SW480 (cell line): ENCODE data around the gene ZNF467.

Experiments
- DNase-seq: peaks from one replicate; pipeline ENCODE4 v3.0.0-alpha.2; 2016; ENCODE audit warnings: low spot score

ZNF467 gene

DNA sequence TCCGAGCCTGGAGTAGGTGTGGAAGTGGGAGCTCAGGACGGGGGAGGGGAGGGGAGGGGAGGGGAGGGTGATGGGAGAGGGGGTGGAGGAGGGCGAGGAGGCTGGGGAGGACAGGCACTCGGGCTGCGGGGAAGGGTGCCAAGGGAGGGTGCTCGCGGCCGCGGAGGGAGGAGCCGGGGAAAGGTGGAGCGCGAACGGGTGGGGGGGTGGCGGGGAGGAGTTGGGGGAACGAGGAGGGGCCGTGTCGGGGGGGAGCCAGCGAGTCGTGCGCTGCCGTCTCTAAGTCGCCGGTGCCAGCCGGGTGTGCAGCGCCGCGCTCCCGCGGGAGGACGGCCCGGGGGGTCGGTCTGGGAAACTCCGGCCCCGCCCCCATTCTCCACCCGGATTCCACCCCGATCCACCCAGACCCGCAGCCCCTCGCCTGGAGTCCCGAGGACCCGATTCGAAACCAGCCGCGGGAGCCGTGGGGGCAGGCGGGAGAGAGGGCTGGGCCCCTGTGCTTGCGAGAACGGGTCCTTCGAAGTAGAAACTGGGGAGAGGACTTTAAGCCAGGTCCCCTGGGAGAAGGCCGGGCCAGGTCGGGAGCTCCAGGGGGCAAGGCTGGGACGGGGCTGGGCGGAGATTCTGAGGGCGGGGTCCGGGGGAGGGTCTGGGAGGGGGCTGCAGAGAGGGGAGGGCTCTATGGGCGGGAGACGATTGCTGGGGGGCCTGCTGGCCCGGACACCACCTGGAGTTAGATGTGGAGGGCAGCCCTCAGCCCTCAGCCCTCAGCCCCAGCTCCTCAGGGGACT, at the start of gene ZNF467:
Gene ZNF467, minus strand, starts transcription at position 143 of the 791 bp plus-strand sequence. CDS start 2,556 bp downstream, outside the sequence.
- DNase-seq = no peak

- DNase-seq = no peak
Observed at GRCh38 chr7:149822353-149822943, 49.1 kb upstream of the ZNF467 start.

DNA sequence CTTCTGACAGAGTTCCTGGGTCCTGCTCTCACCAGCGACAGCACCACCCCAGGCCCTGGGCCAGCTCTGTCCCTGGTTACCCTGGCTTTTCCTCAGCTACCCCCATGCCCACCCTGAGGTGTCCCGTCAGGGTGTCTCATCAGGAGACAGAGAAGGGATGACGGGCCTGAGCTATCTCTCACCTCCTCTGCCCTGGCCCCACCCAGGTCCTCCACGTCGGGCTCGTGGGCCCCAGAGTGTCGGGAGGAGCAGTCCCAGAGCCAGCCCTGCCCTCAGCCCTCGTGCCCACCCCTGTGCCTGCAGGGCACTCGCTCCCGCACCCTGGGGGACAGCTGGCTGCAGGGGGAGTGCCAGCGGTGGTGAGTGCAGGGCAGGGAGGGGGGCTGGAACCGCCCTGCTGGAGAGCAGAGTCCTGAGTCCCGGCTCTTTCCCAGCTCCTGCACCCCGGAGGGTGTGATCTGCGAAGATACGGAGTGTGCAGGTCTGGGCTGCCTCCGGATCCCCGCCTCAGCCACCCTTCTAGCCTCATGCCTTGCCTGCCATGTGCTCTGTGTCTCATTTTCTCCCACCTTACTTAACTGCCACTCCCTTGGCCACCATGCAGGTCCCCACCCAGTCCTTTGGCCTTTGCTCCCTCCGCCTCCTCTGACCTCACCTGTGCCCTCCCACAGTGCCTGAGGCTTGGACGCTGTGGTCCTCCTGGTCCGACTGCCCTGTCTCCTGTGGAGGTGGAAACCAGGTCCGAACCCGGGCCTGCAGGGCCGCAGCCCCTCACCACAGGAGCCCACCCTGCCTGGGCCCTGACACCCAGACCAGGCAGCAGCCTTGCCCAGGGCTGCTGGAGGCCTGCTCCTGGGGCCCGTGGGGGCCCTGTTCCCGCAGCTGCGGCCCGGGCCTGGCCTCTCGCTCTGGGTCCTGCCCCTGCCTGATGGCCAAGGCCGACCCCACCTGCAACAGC, 48.1 kb upstream of the ZNF467 start:
- no peak for DNase-seq

- no peak for DNase-seq
Observed at GRCh38 chr7:149820622-149821190, 47.3 kb upstream of the ZNF467 start.

DNA sequence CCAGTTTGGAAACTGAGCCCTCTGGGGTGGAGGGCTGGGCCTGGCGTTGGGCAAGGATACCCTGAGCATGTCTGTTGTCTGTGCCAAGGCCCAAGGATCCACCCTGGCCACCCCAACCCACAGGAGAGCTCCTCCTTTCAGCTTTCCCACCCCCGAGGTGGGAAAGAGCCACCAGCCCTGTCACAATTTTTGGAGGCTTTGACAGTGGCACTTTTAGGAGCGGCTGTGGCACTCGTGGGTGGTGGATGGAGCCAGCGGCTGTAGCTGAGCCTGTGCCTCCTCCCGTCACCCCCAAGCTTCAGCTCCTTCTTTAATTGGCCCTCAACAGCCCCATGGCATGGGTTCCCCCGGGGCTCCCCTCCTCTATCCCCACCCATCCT, 46.6 kb upstream of the ZNF467 start:
- DNase-seq = no peak

- DNase-seq = no peak
Observed at GRCh38 chr7:149819141-149819960, 46.0 kb upstream of the ZNF467 start.

DNA sequence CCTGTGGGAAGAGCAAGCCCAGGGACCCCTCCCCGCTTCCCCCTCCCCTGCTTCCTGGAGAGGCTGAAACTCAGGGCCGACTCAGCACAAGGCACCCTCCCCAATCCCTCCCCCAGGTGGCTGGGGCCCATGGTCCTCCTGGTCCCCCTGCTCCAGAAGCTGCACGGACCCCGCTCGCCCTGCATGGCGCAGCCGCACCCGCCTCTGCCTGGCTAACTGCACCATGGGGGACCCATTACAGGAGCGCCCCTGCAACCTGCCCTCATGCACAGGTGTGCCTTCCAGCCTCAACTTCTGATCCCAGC, 45.1 kb upstream of the ZNF467 start:
- DNase-seq = no peak

- no peak for DNase-seq
Observed at GRCh38 chr7:149817836-149818535, 44.6 kb upstream of the ZNF467 start.

- DNase-seq = no peak
Observed at GRCh38 chr7:149817301-149817771, 43.9 kb upstream of the ZNF467 start.

- no peak for DNase-seq
Observed at GRCh38 chr7:149816794-149817193, 43.4 kb upstream of the ZNF467 start.

- no peak for DNase-seq
Observed at GRCh38 chr7:149816267-149816751, 42.9 kb upstream of the ZNF467 start.

- no peak for DNase-seq
Observed at GRCh38 chr7:149815661-149816266, 42.4 kb upstream of the ZNF467 start.

DNA sequence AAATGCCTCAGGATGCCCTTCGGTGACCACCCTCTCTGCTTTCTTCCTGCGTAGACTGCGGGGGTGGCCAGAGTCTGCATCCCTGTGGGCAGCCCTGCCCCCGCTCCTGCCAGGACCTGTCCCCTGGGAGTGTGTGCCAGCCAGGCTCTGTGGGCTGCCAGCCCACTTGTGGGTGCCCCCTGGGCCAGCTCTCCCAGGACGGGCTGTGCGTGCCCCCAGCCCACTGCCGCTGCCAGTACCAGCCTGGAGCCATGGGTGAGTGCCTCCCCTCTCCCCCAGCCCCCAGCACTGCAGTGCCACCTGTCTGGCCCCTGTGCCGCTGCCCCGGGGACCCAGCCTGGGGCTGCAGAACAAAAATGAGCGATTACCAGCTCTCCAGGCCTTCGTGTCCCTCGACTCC, 41.7 kb upstream of the ZNF467 start:
- DNase-seq = no peak

GRCh38 chr7:149814494-149814893, 41.1 kb upstream of the ZNF467 start:
- DNase-seq = no peak

GRCh38 chr7:149813254-149814035, 40.1 kb upstream of the ZNF467 start:
- DNase-seq = no peak

- no peak for DNase-seq
Observed at GRCh38 chr7:149811831-149812490, 38.6 kb upstream of the ZNF467 start.

- peak; percentile 16 for DNase-seq
Observed at GRCh38 chr7:149811221-149811620, 37.8 kb upstream of the ZNF467 start.

DNA sequence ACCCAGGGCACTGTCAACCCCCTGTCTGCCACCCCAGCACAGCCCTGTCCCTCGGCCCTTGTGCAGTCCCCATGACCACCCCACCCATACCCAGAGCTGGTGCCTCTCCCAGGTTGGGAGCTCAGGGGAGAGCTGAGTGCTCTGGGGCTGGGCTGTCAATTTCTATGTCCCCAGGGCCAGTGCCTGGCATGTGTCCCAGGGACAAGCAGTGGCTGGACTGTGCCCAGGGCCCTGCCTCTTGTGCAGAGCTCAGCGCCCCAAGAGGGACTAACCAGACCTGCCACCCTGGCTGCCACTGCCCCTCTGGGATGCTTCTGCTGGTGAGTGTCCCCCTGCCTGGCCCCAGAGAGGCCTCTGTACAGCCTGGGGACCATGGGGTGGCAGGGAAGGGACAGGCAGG, 35.8 kb upstream of the ZNF467 start:
- no peak for DNase-seq

DNA sequence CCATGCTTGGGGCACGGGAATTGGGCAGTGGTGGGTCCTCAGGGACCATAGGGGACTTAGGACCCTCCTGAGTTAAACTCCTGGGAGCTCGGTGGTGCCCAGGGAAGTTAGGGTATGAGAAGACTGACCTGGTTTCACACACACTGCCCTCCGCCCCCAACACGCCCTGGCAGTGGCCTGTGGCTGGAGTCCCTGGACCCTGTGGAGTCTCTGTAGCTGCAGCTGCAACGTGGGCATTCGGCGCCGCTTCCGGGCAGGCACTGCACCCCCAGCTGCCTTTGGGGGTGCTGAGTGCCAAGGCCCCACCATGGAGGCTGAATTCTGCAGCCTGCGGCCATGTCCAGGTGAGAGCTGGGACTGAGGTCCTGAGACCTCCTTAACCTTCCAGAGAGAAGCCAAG, 34.9 kb upstream of the ZNF467 start:
- no peak for DNase-seq
